Left lung (tissue), 10 donors: ENCODE measurements around the gene ITCH. TPM values are rescaled to one million over a fixed set of nuclear protein-coding genes. Genes with fewer than 3 reads are reported as not detected.

Experiments
- ATAC-seq: fragments of 200-7000 bp; cut with Tn5 transposase; one replicate; pipeline ENCODE4 v1.9.1; 2020; ENCODE audit warnings: moderate library complexity
- DNase-seq, 4 donors: peaks; one replicate each; pipeline ENCODE4 v3.0.0-alpha.2; 2013 to 2020
- H3K27ac ChIP-seq, 2 donors: fragments of 200-600 bp; sonication (generic) in 1 of 2; one replicate each; pipeline versions ENCODE4 v1.5.0 to v1.8.0; 2020 to 2021
- H3K27me3 ChIP-seq, 2 donors: fragments of 200-600 bp; sonication (generic) in 1 of 2; one replicate each; pipeline versions ENCODE4 v1.5.0 to v1.8.0; 2020 to 2021
- H3K36me3 ChIP-seq, 2 donors: fragments of 200-600 bp; sonication (generic) in 1 of 2; one replicate each; pipeline versions ENCODE4 v1.5.0 to v1.8.0; 2020 to 2021
- H3K4me1 ChIP-seq, 2 donors: fragments of 200-600 bp; one replicate each; pipeline ENCODE4 v1.8.0; 2021
- H3K4me3 ChIP-seq, 2 donors: fragments of 200-600 bp; sonication (generic) in 1 of 2; one replicate each; pipeline versions ENCODE4 v1.5.0 to v1.8.0; 2020 to 2021; ENCODE audit warnings: mild to moderate bottlenecking in 1 of 2
- H3K9me3 ChIP-seq, 2 donors: fragments of 200-600 bp; sonication (generic) in 1 of 2; one replicate each; pipeline versions ENCODE4 v1.5.0 to v1.8.0; 2020 to 2021
- CTCF ChIP-seq, 2 donors: fragments of 200-600 bp; sonication (generic) in 1 of 2; IDR thresholded peaks; one replicate each; pipeline versions ENCODE4 v1.5.0 to v1.8.0; 2021; ENCODE audit warnings: antibody characterized with exemption in 2 of 2
- intact Hi-C, 2 donors: fragments of 100-400 bp; cut with DNase I; formaldehyde crosslinking; loops; one replicate each; pipeline versions ENCODE4 v1.11.2 to v1.14.2; 2022
- polyA plus RNA-seq, 6 donors: library from polyadenylated mRNA; unstranded; fragments of 120-200 nt; gene quantifications; one replicate each; pipeline ENCODE4 v1.2.1, GENCODE V29; 2013; ENCODE audit not compliant: insufficient read length in 6 of 6
- total RNA-seq, 2 donors: library from RNA; stranded (reverse); fragmentation: NEBNext Ultra II Directional; extraction: Animal tissue kit (Norgen Biotek cat#: 25700); gene quantifications; one replicate each; pipeline ENCODE4 v1.2.1, GENCODE V29; 2021
- donor health status: DM: no; HTN: yes; CAD: no.
- donor health status: DM: no; HTN: no; CAD: no.

ITCH gene
- total and polyA plus RNA-seq, 8 donors: 36.2 to 59.6 (median 44.4) TPM

GRCh38 chr20:34536798-34537394 is 173.8 kb downstream of the ITCH start:
- intact Hi-C loops: loop anchor here in 1 of 2 donors (10.0 kb wide), 1 partner anchor 168 kb away; the partner anchor contains the start of gene TP53INP2
- peak; percentile 46 for ATAC-seq
- H3K36me3 ChIP-seq: peaks cover 0 to 97% of the 10 kb centered on the region in 2 donors

GRCh38 chr20:34537651-34538050 is 174.6 kb downstream of the ITCH start:
- intact Hi-C loops: loop anchor here in 1 of 2 donors (10.0 kb wide), 1 partner anchor 167 kb away; the partner anchor contains the start of gene TP53INP2

More at GRCh38 chr20:34536798-34537394, 173.8 kb downstream of the ITCH start:
- Histone ChIP-seq H3K4me1 (peaks cover 0 to 4% of the 10 kb centered on the region in 2 donors), H3K9me3 (no peaks in the 10 kb centered on the region), H3K4me3 (no peak overlapping the region), H3K27me3 (no peaks in the 10 kb centered on the region), H3K27ac (no peak overlapping the region)
- peak in 1 of 4 donors; percentile 83 for DNase-seq
- no peak for TF ChIP-seq CTCF (IDR thresholded peaks at IDR 0.05)

GRCh38 chr20:34538671-34539123 is 175.6 kb downstream of the ITCH start:
- Histone ChIP-seq H3K27ac (no peak overlapping the region), H3K36me3 (peaks cover 0 to 86% of the 10 kb centered on the region in 2 donors), H3K4me3 (no peak overlapping the region), H3K4me1 (peaks cover 0 to 4% of the 10 kb centered on the region in 2 donors), H3K9me3 (no peaks in the 10 kb centered on the region), H3K27me3 (no peaks in the 10 kb centered on the region)
- TF ChIP-seq CTCF (IDR thresholded peaks at IDR 0.05): peak; percentile 77 to 79
- DNase-seq: no peak
- intact Hi-C loops: loop anchor here in 1 of 2 donors (10.0 kb wide), 1 partner anchor 166 kb away; the partner anchor contains the start of gene TP53INP2
- ATAC-seq: peak; percentile 89

More at GRCh38 chr20:34537651-34538050, 174.6 kb downstream of the ITCH start:
- Histone ChIP-seq H3K9me3 (no peaks in the 10 kb centered on the region), H3K27ac (no peak overlapping the region), H3K27me3 (no peaks in the 10 kb centered on the region), H3K4me3 (no peak overlapping the region), H3K4me1 (peaks cover 0 to 4% of the 10 kb centered on the region in 2 donors), H3K36me3 (peaks cover 0 to 97% of the 10 kb centered on the region in 2 donors)
- DNase-seq (no peak), ATAC-seq (no peak)
- TF ChIP-seq CTCF (IDR thresholded peaks at IDR 0.05): no peak

- H3K9me3 ChIP-seq: no peaks in the 10 kb centered on the region
- intact Hi-C loops: loop anchor here in 1 of 2 donors (10.0 kb wide), 1 partner anchor 165 kb away; the partner anchor contains the start of gene TP53INP2
- no peak for DNase-seq
- H3K27me3 ChIP-seq: no peaks in the 10 kb centered on the region
- H3K4me3 ChIP-seq: no peak overlapping the region
- H3K27ac ChIP-seq: no peak overlapping the region
- TF ChIP-seq CTCF (IDR thresholded peaks at IDR 0.05): no peak
- H3K36me3 ChIP-seq: peaks cover 0 to 76% of the 10 kb centered on the region in 2 donors
- H3K4me1 ChIP-seq: peaks cover 0 to 12% of the 10 kb centered on the region in 2 donors
- ATAC-seq: no peak
Observed at GRCh38 chr20:34539756-34540155, 176.7 kb downstream of the ITCH start.

- DNase-seq: no peak
- Histone ChIP-seq H3K4me1 (peaks cover 0 to 12% of the 10 kb centered on the region in 2 donors), H3K27me3 (no peaks in the 10 kb centered on the region), H3K9me3 (no peaks in the 10 kb centered on the region), H3K4me3 (no peak overlapping the region), H3K36me3 (peaks cover 0 to 66% of the 10 kb centered on the region in 2 donors), H3K27ac (peak overlapping the region in 1 of 2 donors; percentile 8)
- no peak for ATAC-seq
- intact Hi-C loops: no loop called here
- TF ChIP-seq CTCF (IDR thresholded peaks at IDR 0.05): no peak
Observed at GRCh38 chr20:34540596-34541263, 177.7 kb downstream of the ITCH start.
